HEK293 (cell line): ENCODE measurements around the gene CAMP.

Source experiments
- CTCF ChIA-PET: fragments of 350-600 bp; formaldehyde crosslinking; extraction: SDS; loops from one replicate; lab custom pipeline; 2021; ENCODE audit warnings: antibody characterized with exemption; lab: Yijun Ruan, JAX
- POLR2A ChIA-PET: fragments of 300-600 bp; formaldehyde crosslinking; extraction: SDS; loops from one replicate; lab custom pipeline; 2020; ENCODE audit warnings: antibody characterized with exemption, inconsistent platforms; lab: Yijun Ruan, JAX
- H3K27ac ChIP-seq: fragments of 200-500 bp; sonication (Bioruptor generic); 2 replicates; pipeline ENCODE4 v1.5.1; 2014; ENCODE audit warnings: low read depth, low read length, control low read depth, inconsistent platforms; ENCODE audit errors: extremely low read depth
- H3K36me3 ChIP-seq, 2 experiments: fragments of 200-500 bp in 1 of 2; sonication (Bioruptor generic) in 1 of 2; 1 replicate in 1 of 2; 2 replicates in 1 of 2; pipeline ENCODE4 v1.5.1; 2014 to 2017; ENCODE audit warnings: inconsistent platforms in 2 of 2, low read length in 2 of 2; ENCODE audit not compliant: control insufficient read depth in 2 of 2, insufficient read depth in 1 of 2
- H3K4me1 ChIP-seq: fragments of 200-500 bp; sonication (Bioruptor generic); 2 replicates; pipeline ENCODE4 v1.5.1; 2014; ENCODE audit warnings: mild to moderate bottlenecking, low read length, inconsistent platforms; ENCODE audit not compliant: control insufficient read depth, insufficient read depth
- H3K4me3 ChIP-seq: 2 replicates; pipeline ENCODE4 v1.5.1; 2011; ENCODE audit warnings: low read depth, mild to moderate bottlenecking, control low read depth, low read length, moderate library complexity
- H3K9me3 ChIP-seq: fragments of 200-500 bp; sonication (Bioruptor generic); 2 replicates; pipeline ENCODE4 v1.5.1; 2014; ENCODE audit warnings: low read depth, low read length, inconsistent platforms; ENCODE audit not compliant: control insufficient read depth, insufficient read depth
- EGR2 ChIP-seq: fragments of 450-650 bp; formaldehyde crosslinking; IDR thresholded peaks from 2 replicates; pipeline ENCODE4 v1.5.1; 2016; ENCODE audit warnings: low read depth, missing biosample characterization, missing genetic modification characterization
- GFI1B ChIP-seq: fragments of 450-650 bp; formaldehyde crosslinking; IDR thresholded peaks from 2 replicates; pipeline ENCODE4 v1.5.1; 2016; ENCODE audit warnings: missing biosample characterization, missing genetic modification characterization
- GLIS1 ChIP-seq: fragments of 450-650 bp; formaldehyde crosslinking; IDR thresholded peaks from 2 replicates; pipeline ENCODE4 v1.5.1; 2016; ENCODE audit warnings: missing biosample characterization, missing genetic modification characterization
- HOXC10 ChIP-seq: sonication (generic); formaldehyde crosslinking; IDR thresholded peaks from 2 replicates; pipeline ENCODE4 v1.8.1; 2023; ENCODE audit warnings: mild to moderate bottlenecking, missing genetic modification reagents
- KLF1 ChIP-seq: fragments of 450-650 bp; formaldehyde crosslinking; IDR thresholded peaks from 2 replicates; pipeline ENCODE4 v1.5.1; 2016; ENCODE audit warnings: missing biosample characterization, missing genetic modification characterization
- MYNN ChIP-seq: fragments of 450-650 bp; formaldehyde crosslinking; IDR thresholded peaks from 2 replicates; pipeline ENCODE4 v1.5.1; 2016; ENCODE audit warnings: missing biosample characterization, missing genetic modification characterization, borderline replicate concordance
- ZBTB7A ChIP-seq: fragments of 450-650 bp; formaldehyde crosslinking; IDR thresholded peaks from 2 replicates; pipeline ENCODE4 v1.5.1; 2016; ENCODE audit warnings: low read depth, missing biosample characterization, missing genetic modification characterization
- ZNF148 ChIP-seq: fragments of 450-650 bp; formaldehyde crosslinking; IDR thresholded peaks from 2 replicates; pipeline ENCODE4 v1.5.0; 2017; ENCODE audit warnings: missing biosample characterization, missing genetic modification characterization, borderline replicate concordance
- ZNF23 ChIP-seq: fragments of 450-650 bp; formaldehyde crosslinking; IDR thresholded peaks from 2 replicates; pipeline ENCODE4 v1.5.1; 2016; ENCODE audit warnings: missing biosample characterization, missing genetic modification characterization, borderline replicate concordance
- ZNF391 ChIP-seq: fragments of 450-650 bp; formaldehyde crosslinking; IDR thresholded peaks from 2 replicates; pipeline ENCODE4 v1.5.1; 2016; ENCODE audit warnings: low read depth, missing biosample characterization, missing genetic modification characterization, borderline replicate concordance
- ZNF514 ChIP-seq: fragments of 450-650 bp; formaldehyde crosslinking; IDR thresholded peaks from 2 replicates; pipeline ENCODE4 v1.5.1; 2016; ENCODE audit warnings: missing biosample characterization, missing genetic modification characterization
- TF ChIP-seq, protein P1 (sequence below): fragments of 450-650 bp; formaldehyde crosslinking; IDR thresholded peaks from 2 replicates; pipeline ENCODE4 v1.5.1; 2016; ENCODE audit warnings: missing biosample characterization, missing genetic modification characterization, borderline replicate concordance
- TF ChIP-seq, protein P2 (sequence below): IDR thresholded peaks from 2 replicates; pipeline ENCODE4 v1.6.1; 2011; ENCODE audit warnings: mild to moderate bottlenecking, low read depth, low read length, borderline replicate concordance

CAMP gene

DNA sequence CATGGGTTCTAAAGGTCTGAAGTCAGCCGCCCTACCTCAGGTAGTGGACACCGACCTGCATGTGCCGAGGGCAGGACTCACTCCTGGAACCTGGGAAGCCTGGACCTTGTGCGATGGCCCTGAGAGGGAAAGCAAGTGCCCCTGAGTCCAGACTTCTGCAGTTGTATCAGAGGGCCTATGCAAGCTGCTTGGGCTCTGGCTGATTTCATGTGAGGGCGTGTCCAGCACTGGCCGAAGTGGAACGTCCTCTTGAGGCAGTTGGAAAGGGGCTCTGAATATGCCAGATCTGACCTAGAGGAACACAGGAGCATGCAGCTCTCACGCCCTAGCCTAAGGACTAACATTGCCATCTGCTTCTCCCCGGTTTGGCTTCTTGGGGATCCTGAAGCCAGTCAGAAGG, 2.5 kb upstream of the CAMP start (continued):
- TF ChIP-seq ZNF148 (no peak), MYNN (tag by site-specific recombination) (no peak), GFI1B (tag by site-specific recombination) (no peak), ZNF23 (tag by site-specific recombination) (no peak), HOXC10 (CRISPR knock-in tag) (no peak), ZNF391 (tag by site-specific recombination) (no peak), ZBTB7A (tag by site-specific recombination) (no peak), EGR2 (tag by site-specific recombination) (no peak)

DNA sequence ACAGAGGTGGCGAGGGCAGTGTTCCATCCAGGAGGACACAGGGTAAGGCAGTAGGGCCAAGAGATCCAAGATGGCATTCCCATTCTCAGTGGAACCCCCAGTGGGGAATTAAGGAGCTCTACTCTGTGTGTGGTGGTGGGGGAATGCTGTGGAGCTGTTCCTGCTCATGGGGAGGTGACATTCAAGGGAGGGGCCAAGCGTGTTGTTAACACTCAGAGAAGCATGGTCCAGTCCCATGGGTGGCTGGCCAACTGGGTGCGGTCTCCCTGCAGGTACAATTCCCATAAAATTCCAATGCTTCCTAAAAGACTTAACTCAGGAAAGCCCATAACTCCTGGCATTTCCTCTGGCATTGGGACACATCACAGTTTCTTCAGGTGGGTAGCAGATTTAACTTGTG, 2.3 kb downstream of the CAMP start:
- Histone ChIP-seq H3K36me3 (no peaks in the 10 kb centered on the region), H3K27ac (no peak overlapping the region), H3K4me3 (no peak overlapping the region), H3K4me1 (no peaks in the 10 kb centered on the region), H3K9me3 (no peaks in the 10 kb centered on the region)
- POLR2A ChIA-PET = no interaction called here
- CTCF ChIA-PET = interaction anchor here (0.6 to 1.8 kb wide), 2 partner anchors 31 to 211 kb away, joined by 4 to 5 read pairs; no protein-coding TSS in a partner anchor
- TF ChIP-seq GLIS1 (tag by site-specific recombination) (peak; percentile 61), ZNF514 (no peak)

DNA sequence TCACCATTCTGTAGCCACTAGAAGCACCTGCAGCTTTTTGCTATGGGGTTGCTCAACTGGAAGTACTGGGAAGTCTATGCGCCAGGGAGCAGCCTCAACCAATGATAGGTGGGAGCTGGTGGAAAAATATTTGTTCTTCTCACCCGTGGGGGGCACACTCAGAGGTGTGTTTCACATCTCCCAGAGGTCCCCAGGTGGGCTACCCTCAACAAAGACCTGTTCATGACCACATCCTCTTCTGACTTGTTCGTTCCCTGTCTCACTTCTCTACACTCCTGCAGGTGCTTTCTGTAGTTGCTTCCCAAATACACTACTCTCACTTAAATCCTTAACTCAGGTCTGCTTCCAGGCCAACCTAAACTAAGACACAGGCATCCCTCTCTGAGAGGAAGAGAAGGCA, 3.6 kb downstream of the CAMP start:
- Histone ChIP-seq H3K4me1 (no peaks in the 10 kb centered on the region), H3K4me3 (no peak overlapping the region), H3K36me3 (no peaks in the 10 kb centered on the region), H3K9me3 (no peaks in the 10 kb centered on the region), H3K27ac (no peak overlapping the region)
- ChIA-PET CTCF (no interaction called here), POLR2A (no interaction called here)
- TF ChIP-seq EGR2 (tag by site-specific recombination) (no peak), KLF1 (tag by site-specific recombination) (no peak)
- TF ChIP-seq, protein P1, sequence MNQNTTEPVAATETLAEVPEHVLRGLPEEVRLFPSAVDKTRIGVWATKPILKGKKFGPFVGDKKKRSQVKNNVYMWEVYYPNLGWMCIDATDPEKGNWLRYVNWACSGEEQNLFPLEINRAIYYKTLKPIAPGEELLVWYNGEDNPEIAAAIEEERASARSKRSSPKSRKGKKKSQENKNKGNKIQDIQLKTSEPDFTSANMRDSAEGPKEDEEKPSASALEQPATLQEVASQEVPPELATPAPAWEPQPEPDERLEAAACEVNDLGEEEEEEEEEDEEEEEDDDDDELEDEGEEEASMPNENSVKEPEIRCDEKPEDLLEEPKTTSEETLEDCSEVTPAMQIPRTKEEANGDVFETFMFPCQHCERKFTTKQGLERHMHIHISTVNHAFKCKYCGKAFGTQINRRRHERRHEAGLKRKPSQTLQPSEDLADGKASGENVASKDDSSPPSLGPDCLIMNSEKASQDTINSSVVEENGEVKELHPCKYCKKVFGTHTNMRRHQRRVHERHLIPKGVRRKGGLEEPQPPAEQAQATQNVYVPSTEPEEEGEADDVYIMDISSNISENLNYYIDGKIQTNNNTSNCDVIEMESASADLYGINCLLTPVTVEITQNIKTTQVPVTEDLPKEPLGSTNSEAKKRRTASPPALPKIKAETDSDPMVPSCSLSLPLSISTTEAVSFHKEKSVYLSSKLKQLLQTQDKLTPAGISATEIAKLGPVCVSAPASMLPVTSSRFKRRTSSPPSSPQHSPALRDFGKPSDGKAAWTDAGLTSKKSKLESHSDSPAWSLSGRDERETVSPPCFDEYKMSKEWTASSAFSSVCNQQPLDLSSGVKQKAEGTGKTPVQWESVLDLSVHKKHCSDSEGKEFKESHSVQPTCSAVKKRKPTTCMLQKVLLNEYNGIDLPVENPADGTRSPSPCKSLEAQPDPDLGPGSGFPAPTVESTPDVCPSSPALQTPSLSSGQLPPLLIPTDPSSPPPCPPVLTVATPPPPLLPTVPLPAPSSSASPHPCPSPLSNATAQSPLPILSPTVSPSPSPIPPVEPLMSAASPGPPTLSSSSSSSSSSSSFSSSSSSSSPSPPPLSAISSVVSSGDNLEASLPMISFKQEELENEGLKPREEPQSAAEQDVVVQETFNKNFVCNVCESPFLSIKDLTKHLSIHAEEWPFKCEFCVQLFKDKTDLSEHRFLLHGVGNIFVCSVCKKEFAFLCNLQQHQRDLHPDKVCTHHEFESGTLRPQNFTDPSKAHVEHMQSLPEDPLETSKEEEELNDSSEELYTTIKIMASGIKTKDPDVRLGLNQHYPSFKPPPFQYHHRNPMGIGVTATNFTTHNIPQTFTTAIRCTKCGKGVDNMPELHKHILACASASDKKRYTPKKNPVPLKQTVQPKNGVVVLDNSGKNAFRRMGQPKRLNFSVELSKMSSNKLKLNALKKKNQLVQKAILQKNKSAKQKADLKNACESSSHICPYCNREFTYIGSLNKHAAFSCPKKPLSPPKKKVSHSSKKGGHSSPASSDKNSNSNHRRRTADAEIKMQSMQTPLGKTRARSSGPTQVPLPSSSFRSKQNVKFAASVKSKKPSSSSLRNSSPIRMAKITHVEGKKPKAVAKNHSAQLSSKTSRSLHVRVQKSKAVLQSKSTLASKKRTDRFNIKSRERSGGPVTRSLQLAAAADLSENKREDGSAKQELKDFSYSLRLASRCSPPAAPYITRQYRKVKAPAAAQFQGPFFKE (tag by site-specific recombination) = no peak
- TF ChIP-seq, protein P2, sequence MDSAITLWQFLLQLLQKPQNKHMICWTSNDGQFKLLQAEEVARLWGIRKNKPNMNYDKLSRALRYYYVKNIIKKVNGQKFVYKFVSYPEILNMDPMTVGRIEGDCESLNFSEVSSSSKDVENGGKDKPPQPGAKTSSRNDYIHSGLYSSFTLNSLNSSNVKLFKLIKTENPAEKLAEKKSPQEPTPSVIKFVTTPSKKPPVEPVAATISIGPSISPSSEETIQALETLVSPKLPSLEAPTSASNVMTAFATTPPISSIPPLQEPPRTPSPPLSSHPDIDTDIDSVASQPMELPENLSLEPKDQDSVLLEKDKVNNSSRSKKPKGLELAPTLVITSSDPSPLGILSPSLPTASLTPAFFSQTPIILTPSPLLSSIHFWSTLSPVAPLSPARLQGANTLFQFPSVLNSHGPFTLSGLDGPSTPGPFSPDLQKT = no peak
